NCI-H748 (cell line): ENCODE measurements around the gene RPRD1A.
A peak's percentile ranks its signal among the peaks of the same experiment; 100 is the strongest.
"Not testable (repeated sequence)": the region's sequence is repeated elsewhere in the genome, so short reads cannot be mapped to it uniquely, and the experiment has no call there.

Source experiments
- DNase-seq: peaks from one replicate; lab custom pipeline; 2025; ENCODE audit not compliant: unreplicated experiment; lab: John Stamatoyannopoulos, UW

RPRD1A gene

DNA sequence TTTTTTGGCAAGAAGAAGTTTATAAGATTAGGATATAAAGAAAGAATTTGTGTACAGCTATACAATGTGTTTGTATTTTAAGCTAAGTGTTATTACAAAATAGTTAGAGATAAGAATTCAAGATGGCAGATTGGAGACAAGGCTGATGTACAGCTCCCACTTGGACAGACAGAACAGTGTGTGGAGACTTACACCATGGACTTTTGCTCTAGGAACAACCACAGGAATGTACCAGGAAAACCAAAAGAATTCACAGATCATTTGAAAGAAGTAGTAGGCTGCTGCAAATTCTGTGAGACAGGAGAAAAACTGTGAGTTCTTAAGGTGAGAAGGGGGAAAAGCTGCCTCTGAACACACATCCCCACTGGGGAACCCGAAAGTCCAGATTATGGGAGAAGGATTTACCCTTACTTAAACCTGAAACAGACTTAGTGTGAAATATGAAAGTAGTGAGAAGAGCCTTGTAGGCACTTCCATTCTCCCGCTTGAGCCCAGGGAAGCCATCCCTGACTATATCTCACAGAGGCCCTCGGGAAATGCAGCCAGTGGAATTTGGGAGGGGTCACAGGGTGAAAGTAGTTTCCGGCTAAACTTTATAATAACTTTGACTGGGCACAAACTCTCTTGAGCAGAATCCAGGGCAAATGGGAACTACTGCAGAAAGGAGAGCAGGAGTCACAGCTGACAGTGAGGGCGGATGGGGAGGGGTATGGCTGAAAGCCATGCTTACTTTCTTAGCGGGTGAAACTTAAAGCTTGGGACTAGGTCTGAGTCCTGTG lies 11.6 kb upstream of the RPRD1A start:
- no peak for DNase-seq

- DNase-seq = not testable (repeated sequence)
Observed at GRCh38 chr18:36077764-36078163, 10.4 kb upstream of the RPRD1A start.

- DNase-seq = peak; percentile 12
Observed at GRCh38 chr18:36075862-36076587, 8.7 kb upstream of the RPRD1A start.

DNA sequence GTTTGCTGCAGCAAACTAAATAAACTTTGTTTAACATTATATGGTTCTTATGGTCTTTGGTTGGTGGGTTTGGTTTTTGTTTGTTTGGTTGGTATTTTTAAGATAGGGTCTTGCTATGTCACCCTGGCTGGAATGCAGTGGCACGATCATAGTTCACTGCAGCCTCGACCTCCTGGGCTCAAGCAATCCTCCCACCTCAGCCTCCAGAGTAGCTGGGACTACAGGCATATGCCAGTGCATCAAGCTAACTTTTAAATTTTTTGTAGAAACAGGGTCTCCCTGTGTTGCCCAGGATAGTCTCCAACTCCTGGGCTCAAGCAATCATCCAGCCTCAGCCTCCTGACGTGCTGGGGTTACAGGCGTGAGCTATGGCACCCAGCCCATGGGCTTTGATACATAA lies 7.1 kb upstream of the RPRD1A start:
- no peak for DNase-seq

- DNase-seq = no peak
Observed at GRCh38 chr18:36073676-36074075, 6.3 kb upstream of the RPRD1A start.

GRCh38 chr18:36072406-36072805 lies 5.0 kb upstream of the RPRD1A start:
- DNase-seq = not testable (repeated sequence)

DNA sequence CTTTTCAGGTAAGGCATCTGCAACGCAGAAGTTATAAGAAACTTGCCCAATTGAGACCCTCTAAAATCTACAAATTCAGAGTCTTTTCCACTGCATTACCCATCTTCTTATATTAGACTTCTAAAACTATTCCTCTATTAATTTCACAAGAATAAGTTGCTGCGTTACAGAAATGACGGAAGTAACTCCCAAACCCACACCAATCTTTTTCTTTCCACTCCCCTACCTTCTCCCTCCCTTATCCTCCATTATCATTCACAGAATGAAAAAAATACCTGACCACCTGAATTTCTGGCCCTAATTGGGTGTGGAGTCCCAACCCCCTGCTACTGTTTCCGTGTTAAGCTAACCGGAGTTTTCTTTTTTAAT lies 689 bp downstream of the RPRD1A start:
- DNase-seq = no peak

DNA sequence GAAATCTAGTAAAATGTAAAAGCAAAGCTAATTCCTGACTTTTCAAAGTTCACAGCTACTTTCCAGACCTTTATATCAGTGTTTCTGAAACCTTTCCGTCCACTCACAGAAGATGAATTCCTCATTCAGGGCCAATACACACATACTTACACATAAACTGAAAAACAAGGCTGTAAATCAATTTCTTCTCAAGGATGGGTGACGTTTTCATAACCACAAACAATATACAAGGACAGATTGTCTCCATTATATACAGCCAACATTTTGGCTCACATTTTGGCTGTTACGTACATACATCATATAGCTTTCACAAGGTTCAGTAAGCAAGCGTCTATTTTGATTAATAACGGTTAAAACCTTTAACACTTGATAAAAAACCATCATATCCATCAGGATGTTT lies 1.4 kb downstream of the RPRD1A start:
- no peak for DNase-seq

DNA sequence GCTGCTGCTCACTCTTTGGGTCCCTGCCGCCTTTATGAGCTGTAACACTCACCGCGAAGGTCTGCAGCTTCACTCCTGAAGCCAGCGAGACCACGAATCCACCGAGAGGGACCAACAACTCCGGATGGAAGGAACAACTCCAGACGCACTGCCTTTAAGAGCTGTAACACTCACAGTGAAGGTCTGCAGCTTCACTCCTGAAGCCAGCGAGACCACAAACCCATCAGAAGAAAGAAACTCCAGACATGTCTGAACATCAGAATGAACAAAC lies 2.6 kb downstream of the RPRD1A start:
- DNase-seq = not testable (repeated sequence)

DNA sequence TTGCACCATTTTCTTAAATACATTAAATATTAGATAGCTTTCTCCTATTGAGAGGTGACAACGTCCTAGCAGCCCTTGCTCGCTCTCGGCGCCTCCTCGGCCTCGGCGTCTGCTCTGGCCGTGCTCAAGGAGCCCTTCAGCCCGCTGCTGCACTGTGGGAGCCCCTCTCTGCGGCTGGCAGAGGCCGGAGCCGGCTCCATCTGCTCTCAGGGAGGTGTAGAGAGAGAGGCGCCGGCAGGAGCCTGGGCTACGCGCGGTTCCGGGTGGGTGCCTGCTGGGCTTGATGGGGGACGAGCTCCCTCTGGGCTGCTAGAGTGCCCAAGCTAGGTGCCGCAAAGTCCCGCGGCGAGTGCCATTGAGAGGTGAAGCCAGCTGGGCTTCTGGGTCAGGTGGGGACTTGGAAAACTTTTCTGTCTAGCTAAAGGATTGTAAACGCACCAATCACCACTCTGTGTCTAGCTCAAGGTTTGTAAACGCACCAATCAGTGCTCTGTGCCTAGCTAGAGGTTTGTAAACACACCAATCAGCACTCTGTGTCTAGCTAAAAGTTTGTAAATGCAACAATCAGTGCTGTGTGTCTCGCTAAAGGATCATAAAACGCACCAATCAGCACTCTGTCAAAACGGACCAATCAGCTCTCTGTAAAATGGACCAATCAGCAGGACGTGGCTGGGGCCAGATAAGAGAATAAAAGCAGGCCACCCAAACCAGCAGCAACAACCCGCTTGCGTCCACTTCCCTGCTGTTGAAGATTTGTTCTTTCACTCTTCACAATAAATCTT lies 3.1 kb downstream of the RPRD1A start:
- no peak for DNase-seq

- no peak for DNase-seq
Observed at GRCh38 chr18:36058674-36059073, 8.7 kb downstream of the RPRD1A start.

DNA sequence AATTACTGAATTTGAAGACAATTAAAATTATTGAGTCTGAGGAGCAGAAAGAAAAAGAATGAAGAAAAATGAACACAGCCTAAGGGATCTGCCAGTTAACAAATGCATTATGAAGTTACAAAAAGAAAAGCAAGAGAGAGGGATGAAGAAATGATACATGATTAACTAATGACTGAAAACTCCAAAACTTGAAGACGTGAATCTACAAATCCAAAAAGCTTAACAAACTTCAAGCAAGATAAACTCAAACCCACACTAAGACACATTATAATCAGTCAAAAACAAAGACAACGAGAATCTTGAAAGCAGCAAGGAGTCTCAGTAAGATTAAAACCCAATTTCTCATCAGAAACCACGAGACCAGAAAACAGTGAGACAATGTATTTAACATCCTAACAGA lies 15.6 kb downstream of the RPRD1A start:
- no peak for DNase-seq

DNA sequence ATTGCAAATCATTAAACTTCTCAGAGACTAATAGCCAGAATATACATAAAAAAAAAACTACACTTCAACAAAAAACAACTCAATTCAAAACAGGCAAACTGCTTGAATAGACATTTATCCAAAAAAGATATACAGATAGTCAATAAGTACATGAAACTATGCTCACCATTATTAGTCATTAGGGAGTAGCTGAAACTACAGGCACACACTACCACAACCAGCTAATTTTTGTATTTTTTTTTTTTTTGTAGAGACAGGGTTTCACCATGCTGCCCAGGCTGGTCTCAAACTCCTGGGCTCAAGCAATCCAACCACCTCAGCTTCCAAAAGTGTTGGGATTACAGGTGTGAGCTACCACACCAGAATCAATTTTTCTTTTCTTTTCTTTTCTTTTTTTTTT lies 16.9 kb downstream of the RPRD1A start:
- DNase-seq = no peak

GRCh38 chr18:36047521-36047920 lies 19.8 kb downstream of the RPRD1A start:
- no peak for DNase-seq

DNA sequence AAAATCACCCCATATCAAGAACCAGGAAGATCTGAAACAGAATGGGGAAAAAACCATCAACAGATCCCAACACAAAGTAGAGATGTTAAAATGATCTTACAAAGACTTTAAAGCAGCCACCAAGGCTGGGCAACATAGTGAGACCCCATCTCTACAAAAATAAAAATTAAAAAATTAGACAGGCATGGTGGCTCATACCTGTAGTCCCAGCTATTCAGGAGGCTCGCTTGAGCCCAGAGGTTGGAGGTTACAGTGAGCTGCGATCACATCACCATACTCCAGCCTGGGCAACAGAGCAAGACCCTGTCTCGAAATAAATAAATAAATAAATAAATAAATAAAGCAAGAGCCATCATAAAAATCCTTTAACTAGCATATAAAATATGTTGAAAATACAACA lies 20.5 kb downstream of the RPRD1A start:
- DNase-seq = no peak

- DNase-seq = no peak
Observed at GRCh38 chr18:36045241-36045991, 21.9 kb downstream of the RPRD1A start.

- DNase-seq = no peak
Observed at GRCh38 chr18:36043153-36043552, 24.2 kb downstream of the RPRD1A start.

DNA sequence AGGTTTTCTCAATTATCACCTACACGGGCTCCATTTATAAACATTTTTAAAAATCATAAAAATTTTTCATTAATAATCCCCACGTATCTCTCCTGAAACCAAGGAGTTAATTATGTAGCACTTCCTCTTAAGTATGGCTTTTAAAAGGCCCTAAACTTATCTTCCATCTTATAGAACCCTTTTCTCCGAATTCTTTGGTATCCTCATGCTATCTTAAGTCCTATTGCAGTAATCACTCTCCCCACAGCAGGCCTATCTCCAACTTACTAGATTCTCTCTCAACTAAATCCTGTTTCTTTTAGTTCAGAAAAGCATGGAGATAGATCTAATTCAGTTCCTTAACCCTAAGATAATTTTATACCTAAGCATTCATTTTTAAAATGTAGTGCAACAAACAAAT lies 26.2 kb downstream of the RPRD1A start:
- no peak for DNase-seq

DNA sequence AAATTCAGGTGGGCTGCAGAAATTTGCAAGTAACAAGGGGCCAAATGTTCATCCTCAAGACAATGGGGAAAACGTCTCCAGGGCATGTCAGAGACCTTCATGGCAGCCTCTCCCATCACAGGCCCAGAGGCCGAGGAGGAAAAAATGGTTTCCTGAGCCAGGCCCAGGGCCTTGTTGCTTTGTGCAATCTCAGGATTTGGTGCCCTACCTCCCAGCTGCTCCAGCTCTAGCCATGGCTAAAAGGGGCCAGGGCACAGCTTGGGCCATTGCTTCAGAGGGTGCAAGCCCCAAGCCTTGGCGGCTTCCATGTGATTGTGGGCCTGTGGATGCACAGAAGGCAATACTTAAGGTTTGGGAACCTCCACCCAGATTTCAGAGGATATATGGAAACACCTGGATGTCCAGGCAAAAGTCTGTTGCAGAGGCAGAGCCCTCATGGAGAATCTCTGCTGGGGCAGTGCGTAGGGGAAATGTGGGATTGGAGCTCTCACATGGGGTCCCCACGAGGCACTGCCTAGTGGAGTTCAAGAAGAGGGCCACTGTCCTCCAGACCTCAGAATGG lies 29.2 kb downstream of the RPRD1A start:
- DNase-seq = no peak

- peak; percentile 99 for DNase-seq
Observed at GRCh38 chr18:36035253-36035652, 32.1 kb downstream of the RPRD1A start.

- no peak for DNase-seq
Observed at GRCh38 chr18:36034299-36034895, 33.0 kb downstream of the RPRD1A start.
